ENCODE results near the gene SHANK2. TPM values are rescaled to one million over a fixed set of nuclear protein-coding genes. Genes with fewer than 3 reads are reported as not detected.

The SHANK2 gene
- total RNA-seq, result 10 to 100 TPM; 44.4 to 94.9 TPM

DNA sequence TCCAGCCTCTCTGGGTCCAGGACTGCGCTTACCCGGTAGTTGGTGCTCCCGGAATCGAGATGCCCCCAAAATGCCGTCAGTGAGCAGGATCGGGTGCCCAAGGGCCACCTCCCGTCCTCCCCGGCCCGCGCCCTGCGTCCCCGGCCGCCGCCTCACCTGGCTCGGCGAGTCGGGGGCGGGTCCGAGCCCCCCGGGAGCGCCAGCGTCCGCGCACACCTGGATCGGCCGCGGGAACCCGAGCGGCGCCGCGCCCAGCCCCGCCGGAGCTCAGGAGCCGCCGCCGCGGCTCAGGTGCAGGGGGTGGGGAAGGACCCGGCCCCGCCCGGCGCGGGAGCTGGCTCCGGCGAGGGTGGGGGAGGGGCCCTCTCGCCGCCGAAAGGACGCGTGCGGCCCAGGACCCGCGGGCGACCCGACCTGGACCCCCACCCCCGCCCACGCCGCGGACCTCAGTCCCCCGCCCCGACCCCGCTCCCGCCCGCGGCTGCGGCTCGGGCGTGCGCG is at the start of gene SHANK2:
Gene SHANK2 (minus strand): TSS at position 309 of the 501 bp plus-strand sequence. CDS start 105,251 bp downstream, outside the sequence.
- 0% methylated on average over 54 of the region's 70 CpGs; no CpG with 5 or more reads in 1 of the 2 donors for WGBS, 2 donors
- TF ChIP-seq, protein P1, sequence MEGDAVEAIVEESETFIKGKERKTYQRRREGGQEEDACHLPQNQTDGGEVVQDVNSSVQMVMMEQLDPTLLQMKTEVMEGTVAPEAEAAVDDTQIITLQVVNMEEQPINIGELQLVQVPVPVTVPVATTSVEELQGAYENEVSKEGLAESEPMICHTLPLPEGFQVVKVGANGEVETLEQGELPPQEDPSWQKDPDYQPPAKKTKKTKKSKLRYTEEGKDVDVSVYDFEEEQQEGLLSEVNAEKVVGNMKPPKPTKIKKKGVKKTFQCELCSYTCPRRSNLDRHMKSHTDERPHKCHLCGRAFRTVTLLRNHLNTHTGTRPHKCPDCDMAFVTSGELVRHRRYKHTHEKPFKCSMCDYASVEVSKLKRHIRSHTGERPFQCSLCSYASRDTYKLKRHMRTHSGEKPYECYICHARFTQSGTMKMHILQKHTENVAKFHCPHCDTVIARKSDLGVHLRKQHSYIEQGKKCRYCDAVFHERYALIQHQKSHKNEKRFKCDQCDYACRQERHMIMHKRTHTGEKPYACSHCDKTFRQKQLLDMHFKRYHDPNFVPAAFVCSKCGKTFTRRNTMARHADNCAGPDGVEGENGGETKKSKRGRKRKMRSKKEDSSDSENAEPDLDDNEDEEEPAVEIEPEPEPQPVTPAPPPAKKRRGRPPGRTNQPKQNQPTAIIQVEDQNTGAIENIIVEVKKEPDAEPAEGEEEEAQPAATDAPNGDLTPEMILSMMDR (IDR thresholded peaks at IDR 0.05), result no peak
- TF ChIP-seq POLR2A (IDR thresholded peaks at IDR 0.05), result no peak
- H3K9me3 ChIP-seq, result no peaks in the 10 kb centered on the region
- intact Hi-C loops (cut with DNase I), result no loop called here
- DNase-seq, result peak; percentile 58 to 76 (median 67)
- no peaks in the 10 kb centered on the region for H3K36me3 ChIP-seq (replicated peaks in 1 of 2; ENCODE audit: insufficient read depth in 1 of 2, low read depth in 2 of 2)
- H3K4me1 ChIP-seq, result peaks cover 57% of the 10 kb centered on the region
- peak within 1 kb of the TSS; percentile 84 to 98 (median 95) for H3K27ac ChIP-seq
- H3K4me3 ChIP-seq, result peak within 1 kb of the TSS; percentile 59 to 75
- no peaks in the 10 kb centered on the region for H3K27me3 ChIP-seq
- ATAC-seq, result peak; percentile 70

DNA sequence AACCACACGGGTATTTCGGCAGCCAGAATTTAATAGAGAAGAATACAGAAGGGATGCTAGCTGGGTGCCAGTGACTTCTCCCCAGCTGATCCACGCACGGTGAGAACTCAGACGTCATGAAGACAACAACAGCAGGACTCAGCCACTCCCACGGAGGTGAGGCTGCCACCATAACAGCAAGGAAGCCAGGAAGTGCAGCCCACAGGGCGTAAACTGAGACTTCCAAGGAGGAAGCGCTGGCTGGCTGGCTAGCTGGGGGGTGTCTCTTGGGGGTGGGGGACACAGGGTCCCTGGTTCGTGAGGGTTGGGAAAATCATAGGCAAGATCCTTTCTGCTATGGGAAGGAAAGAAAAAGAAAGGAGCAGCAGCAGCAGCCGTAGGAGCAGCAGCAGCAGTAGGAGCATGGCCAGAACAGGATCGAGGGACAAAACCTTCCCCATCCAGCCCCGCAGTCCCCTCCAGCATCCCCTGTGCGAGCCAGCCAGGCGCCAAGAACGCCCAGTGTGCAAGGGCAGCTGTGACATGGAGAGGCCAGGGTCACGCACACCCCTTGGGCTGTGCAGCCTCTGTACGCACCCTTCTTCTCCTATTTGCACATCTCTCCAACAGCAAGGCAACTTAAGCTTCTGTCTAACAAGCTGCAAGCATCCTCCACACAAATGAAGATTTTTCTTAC is 49.6 kb upstream of the SHANK2 start:
- H3K27ac ChIP-seq, result no peak overlapping the region
- no peaks in the 10 kb centered on the region for H3K36me3 ChIP-seq (replicated peaks in 1 of 2; ENCODE audit: insufficient read depth in 1 of 2, low read depth in 2 of 2)
- 71 to 72% methylated on average over 16 to 17 of the region's 17 CpGs for WGBS, 2 donors
- intact Hi-C loops (cut with DNase I), result no loop called here
- ATAC-seq (no peak), DNase-seq (no peak)
- H3K9me3 ChIP-seq, result no peaks in the 10 kb centered on the region
- TF ChIP-seq, protein P1 (IDR thresholded peaks at IDR 0.05), result no peak
- no peak for TF ChIP-seq POLR2A (IDR thresholded peaks at IDR 0.05)
- H3K27me3 ChIP-seq, result no peaks in the 10 kb centered on the region
- H3K4me1 ChIP-seq, result peaks cover 6% of the 10 kb centered on the region
- H3K4me3 ChIP-seq, result no peak overlapping the region

DNA sequence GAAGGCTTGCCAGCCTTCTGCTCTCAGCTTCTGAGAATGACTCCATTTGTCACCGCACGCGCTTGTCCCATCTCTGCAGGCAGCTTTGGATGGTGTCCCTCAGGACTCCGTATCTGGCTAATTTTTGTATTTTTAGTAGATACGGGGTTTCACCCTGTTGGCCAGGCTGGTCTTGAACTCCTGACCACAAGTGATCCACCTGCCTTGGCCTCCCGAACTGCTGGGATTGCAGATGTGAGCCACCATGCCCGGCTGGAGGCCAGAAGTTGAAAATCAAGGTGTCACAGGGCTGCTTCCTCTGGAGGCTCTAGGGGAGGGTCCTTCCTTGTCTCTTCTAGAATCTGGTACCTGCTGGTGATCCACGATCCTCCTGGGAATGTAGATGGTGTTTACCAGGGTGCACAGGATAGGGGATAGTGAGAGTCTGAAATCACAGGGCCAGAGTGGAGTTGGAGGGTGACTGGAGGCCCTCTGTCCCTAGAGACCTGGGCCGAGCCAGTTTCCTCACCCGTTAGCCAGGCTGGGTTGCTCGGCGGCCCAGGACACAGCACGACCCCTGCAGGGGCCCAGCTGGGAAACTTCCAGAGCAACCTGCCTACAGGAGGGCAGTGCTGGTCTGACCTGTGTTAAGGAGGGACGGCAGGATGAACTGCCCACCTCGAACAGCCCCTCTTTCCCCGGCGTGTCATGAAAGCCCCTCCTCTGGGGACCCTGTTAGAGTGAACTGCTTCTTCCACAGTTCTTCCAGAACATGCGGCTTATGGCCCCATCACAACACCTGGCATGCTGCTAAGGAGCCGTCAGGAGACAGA is 48.9 kb upstream of the SHANK2 start:
- no peak overlapping the region for H3K4me3 ChIP-seq
- H3K4me1 ChIP-seq, result no peaks in the 10 kb centered on the region
- no peaks in the 10 kb centered on the region for H3K9me3 ChIP-seq
- no peak overlapping the region for H3K27ac ChIP-seq
- ATAC-seq, result no peak
- H3K27me3 ChIP-seq, result no peaks in the 10 kb centered on the region
- WGBS, 2 donors, result 79 to 94% methylated on average over 9 to 19 of the region's 19 CpGs
- no peaks in the 10 kb centered on the region for H3K36me3 ChIP-seq (replicated peaks in 1 of 2; ENCODE audit: insufficient read depth in 1 of 2, low read depth in 2 of 2)
- TF ChIP-seq POLR2A (IDR thresholded peaks at IDR 0.05), result no peak
- TF ChIP-seq, protein P1 (IDR thresholded peaks at IDR 0.05), result no peak
- intact Hi-C loops (cut with DNase I), result no loop called here
- no peak for DNase-seq

DNA sequence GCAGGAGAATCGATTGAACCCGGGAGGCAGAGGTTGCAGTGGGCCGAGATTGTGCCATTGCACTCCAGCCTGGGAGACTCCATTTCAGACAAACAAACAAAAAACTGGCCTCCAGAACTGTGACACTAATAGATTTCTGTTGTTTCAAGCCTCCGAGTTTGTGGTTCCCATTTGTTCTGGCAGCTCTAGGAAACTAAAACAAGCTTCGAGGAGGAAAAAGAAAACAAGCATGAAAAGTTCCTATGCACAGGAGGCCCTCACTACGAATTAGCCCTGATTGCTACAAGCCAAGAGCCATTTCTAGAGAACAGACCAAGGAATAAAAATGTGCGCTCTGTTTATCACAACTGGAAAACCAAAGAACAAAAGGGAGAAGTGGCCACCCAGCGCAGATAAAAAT is 47.8 kb upstream of the SHANK2 start:
- H3K27me3 ChIP-seq, result no peaks in the 10 kb centered on the region
- TF ChIP-seq POLR2A (IDR thresholded peaks at IDR 0.05), result no peak
- TF ChIP-seq, protein P1 (IDR thresholded peaks at IDR 0.05), result no peak
- intact Hi-C loops (cut with DNase I), result no loop called here
- H3K27ac ChIP-seq, result peak overlapping the region in 1 of 4 donors; percentile 48
- DNase-seq (no peak), ATAC-seq (no peak)
- WGBS, 2 donors, result 80 to 82% methylated on average over 8 of the region's 8 CpGs
- H3K36me3 ChIP-seq (replicated peaks in 1 of 2; ENCODE audit: insufficient read depth in 1 of 2, low read depth in 2 of 2), result no peaks in the 10 kb centered on the region
- H3K4me3 ChIP-seq, result no peak overlapping the region
- H3K9me3 ChIP-seq, result no peaks in the 10 kb centered on the region
- H3K4me1 ChIP-seq, result no peaks in the 10 kb centered on the region
